HG02678 (cell line): Measurements from ENCODE around the gene CCDC59.
"Not testable (repeated sequence)": the region's sequence is repeated elsewhere in the genome, so short reads cannot be mapped to it uniquely, and the experiment has no call there.

ENCODE experiments used
- ATAC-seq: cut with Tn5 transposase; IDR thresholded peaks from one replicate; pipeline ENCODE4 v1.9.1; 2021; ENCODE audit warnings: mild to moderate bottlenecking, moderate library complexity; ENCODE audit not compliant: unreplicated experiment

The CCDC59 gene, protein sequence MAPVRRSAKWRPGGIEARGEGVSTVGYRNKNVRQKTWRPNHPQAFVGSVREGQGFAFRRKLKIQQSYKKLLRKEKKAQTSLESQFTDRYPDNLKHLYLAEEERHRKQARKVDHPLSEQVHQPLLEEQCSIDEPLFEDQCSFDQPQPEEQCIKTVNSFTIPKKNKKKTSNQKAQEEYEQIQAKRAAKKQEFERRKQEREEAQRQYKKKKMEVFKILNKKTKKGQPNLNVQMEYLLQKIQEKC

DNA sequence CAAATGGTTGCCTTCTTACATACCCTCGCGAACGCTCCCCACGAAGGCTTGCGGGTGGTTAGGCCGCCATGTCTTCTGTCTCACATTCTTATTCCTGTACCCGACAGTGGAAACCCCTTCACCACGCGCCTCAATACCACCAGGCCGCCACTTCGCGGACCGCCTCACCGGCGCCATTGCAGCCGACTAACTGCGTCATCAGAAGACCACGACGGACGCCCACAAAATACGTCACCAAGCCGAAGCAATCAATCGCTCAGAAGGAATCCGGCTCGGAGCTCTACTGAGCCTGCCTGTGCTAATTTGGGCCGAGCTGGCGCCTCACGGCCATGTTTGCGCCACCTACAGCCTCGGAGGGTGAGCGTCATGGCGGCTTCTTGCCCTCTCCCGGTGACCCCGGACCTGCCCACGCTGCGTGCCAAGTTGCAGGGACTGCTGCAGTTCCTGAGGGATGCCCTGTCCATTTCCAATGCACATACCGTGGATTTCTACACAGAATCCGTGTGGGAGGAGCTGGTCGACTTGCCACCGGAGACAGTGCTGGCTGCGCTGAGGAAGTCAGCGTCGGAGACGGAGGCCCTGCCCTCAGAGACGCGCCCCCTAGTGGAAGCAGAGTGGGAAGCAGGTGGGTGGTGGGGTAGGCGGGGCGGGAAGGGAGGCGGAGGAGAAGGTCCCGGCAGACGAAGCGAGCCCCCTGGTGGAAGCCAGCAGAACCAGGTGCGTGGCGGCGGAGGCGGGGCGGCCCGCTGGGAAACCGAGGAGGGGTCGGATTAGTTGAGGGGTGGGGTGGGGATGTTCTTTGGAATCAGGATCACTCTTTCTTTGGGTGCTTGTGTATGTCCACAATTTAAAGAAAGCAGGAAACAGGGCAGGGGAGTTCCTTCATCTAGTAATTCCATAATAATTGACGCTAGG is at the start of gene CCDC59, which contains the start of gene METTL25:
TSS of gene CCDC59 (minus strand) at position 188 of the 915 bp plus-strand sequence. CDS start at position 177, 11 bp downstream.
TSS of gene METTL25 (plus strand) at position 330 of the 915 bp plus-strand sequence. CDS start at position 367, 37 bp downstream.
- ATAC-seq, result peak; percentile 91

- no peak for ATAC-seq
Observed at GRCh38 chr12:82407481-82407880, 49.3 kb upstream of the CCDC59 start.

DNA sequence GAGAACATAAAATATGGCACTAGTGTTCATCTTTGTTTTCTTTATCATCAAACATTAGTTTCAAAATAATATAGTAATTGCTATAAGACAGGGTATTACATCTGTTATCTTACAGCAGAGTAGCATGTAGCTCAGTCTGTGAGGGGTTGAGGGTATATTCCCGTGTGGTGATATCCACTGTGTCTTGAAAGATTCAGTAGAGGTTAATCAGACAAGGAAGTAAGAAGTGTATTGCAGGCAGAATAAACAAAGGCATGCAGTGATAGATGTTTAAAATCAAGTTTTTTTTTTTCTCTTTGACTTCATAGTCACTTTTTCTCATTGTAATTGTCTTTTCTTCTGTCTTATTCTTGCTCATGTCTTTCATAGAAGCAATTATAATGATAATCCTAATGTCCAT is 48.5 kb upstream of the CCDC59 start:
- no peak for ATAC-seq

GRCh38 chr12:82400819-82401218 is 42.6 kb upstream of the CCDC59 start:
- ATAC-seq, result no peak

DNA sequence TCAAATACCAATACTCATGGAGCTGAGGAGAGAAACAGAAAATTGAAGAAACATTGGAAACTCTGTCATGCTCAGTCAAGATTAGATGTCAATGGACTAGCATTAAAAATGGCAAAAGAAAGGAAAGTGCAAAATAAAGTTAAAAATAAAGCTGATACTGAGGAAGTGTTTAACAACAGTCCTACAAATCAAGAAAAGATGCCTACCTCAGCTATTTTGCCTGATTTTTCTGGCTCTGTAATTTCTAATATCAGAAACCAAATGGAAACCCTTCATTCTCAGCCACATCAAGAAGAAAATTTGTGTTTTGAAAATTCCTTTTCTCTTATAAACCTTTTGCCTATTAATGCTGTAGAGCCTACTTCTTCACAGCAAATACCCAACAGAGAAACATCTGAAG is 40.7 kb upstream of the CCDC59 start:
- no peak for ATAC-seq

GRCh38 chr12:82383930-82384552 is 25.9 kb upstream of the CCDC59 start:
- ATAC-seq, result no peak

DNA sequence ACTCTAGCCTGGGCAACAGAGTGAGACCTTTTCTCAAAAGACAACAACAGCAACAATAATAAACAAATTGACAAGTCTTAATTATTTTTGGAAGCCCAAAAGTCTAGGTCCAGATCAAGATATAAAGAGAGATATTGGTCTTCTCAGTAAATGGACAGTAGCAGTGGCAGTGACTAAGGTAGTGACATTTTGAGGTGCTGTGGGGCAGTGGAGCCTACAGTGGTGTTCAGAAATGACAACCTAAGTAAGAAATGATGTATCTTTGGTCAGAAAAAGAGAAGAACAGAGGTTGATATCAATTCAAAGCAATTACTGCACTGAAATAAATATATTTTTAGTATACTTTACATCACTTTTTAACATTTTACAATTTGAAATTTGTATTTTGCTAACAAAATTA is 20.8 kb upstream of the CCDC59 start:
- ATAC-seq, result no peak

- no peak for ATAC-seq
Observed at GRCh38 chr12:82375201-82375600, 17.0 kb upstream of the CCDC59 start.

- ATAC-seq, result peak; percentile 70
Observed at GRCh38 chr12:82366197-82366596, 8.0 kb upstream of the CCDC59 start.

- ATAC-seq, result no peak
Observed at GRCh38 chr12:82363990-82364389, 5.8 kb upstream of the CCDC59 start.

- no peak for ATAC-seq
Observed at GRCh38 chr12:82361461-82361915, 3.3 kb upstream of the CCDC59 start.

DNA sequence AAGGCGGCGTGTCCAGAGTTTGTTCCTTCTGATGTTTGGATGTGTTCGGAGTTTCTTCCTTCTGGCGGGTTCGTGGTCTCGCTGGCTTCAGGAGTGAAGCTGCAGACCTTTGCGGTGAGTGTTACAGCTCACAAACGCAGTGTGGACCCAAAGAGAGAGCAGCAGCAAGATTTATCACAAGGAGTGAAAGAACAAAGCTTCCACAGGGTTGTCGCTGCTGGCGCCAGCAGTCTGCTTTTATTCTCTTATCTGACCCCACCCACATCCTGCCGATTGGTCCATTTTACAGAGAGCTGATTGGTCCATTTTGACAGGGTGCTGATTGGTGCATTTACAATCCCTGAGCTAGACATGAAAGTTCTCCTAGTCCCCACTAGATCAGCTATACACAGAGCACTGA is 2.6 kb upstream of the CCDC59 start:
- ATAC-seq, result not testable (repeated sequence)

- ATAC-seq, result peak; percentile 8
Observed at GRCh38 chr12:82359115-82359478, 910 bp upstream of the CCDC59 start.

GRCh38 chr12:82357845-82358199 is 365 bp downstream of the CCDC59 start:
- no peak for ATAC-seq

- no peak for ATAC-seq
Observed at GRCh38 chr12:82357340-82357739, 847 bp downstream of the CCDC59 start.

DNA sequence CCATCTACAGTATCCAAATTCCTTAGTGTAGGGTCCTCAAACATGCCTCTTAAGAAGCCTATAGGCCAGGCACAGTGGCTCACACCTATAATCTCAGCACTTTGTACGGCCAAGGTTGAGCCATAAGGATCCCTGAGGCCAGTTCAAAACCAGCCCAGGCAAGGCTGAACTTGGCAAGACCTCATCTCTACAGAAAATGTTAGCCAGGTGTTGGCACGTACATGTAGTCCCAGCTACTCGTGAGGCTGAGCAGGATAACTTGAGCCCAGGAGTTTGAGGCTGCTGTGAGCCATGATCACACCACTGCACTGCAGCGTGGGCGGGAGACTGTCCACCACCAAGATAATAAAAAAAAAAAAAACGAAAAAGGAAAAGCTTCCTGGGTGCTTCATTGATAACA is 6.8 kb downstream of the CCDC59 start:
- no peak for ATAC-seq

GRCh38 chr12:82350161-82350560 is 8.0 kb downstream of the CCDC59 start:
- no peak for ATAC-seq

- ATAC-seq, result no peak
Observed at GRCh38 chr12:82329508-82329907, 28.7 kb downstream of the CCDC59 start.

- ATAC-seq, result no peak
Observed at GRCh38 chr12:82327861-82328260, 30.3 kb downstream of the CCDC59 start.

GRCh38 chr12:82326905-82327503 is 31.2 kb downstream of the CCDC59 start:
- ATAC-seq, result no peak
